Tibial nerve (tissue), 4 donors: ENCODE results near the gene CCDC110.

Source experiments
- CTCF ChIP-seq, 5 experiments: fragments of 200-600 bp in 3 of 5; fragments of 450-650 bp in 2 of 5; sonication (generic) in 3 of 5; IDR thresholded peaks; one replicate each; pipeline ENCODE4 v1.5.1; 2016 to 2019; ENCODE audit warnings: antibody characterized with exemption in 5 of 5, mild to moderate bottlenecking in 3 of 5, moderate library complexity in 2 of 5
- EP300 ChIP-seq, 2 donors: sonication (generic); formaldehyde crosslinking; IDR thresholded peaks; one replicate each; pipeline ENCODE4 v1.6.1; 2017; ENCODE audit warnings: antibody characterized with exemption in 2 of 2, mild to moderate bottlenecking in 1 of 2
- POLR2A ChIP-seq, 2 donors: fragments of 450-650 bp; IDR thresholded peaks; one replicate each; pipeline ENCODE4 v1.6.1; 2017; ENCODE audit warnings: antibody characterized with exemption in 2 of 2, mild to moderate bottlenecking in 2 of 2, moderate library complexity in 2 of 2

GRCh38 chr4:185500035-185500434 is 28.5 kb upstream of the CCDC110 start:
- no peak for TF ChIP-seq CTCF (IDR thresholded peaks at IDR 0.05)
- no peak for TF ChIP-seq EP300 (IDR thresholded peaks at IDR 0.05)
- no peak for TF ChIP-seq POLR2A (IDR thresholded peaks at IDR 0.05)
